Measurements from ENCODE around the gene CCDC78. TPM values are rescaled to one million over a fixed set of nuclear protein-coding genes. Genes with fewer than 3 reads are reported as not detected.

The CCDC78 gene
- total RNA-seq, 1 donor from 2014 or later = 26.1 TPM

GRCh38 chr16:739560-740458 is 13.6 kb upstream of the CCDC78 start:
- peak overlapping the region; percentile 97 for H3K4me3 ChIP-seq
- no peak for TF ChIP-seq CTCF (IDR thresholded peaks at IDR 0.05)
- no peak for DNase-seq
- peak overlapping the region; percentile 86 for H3K27ac ChIP-seq
- intact Hi-C loops (cut with DNase I) = no loop called here
- no peaks in the 10 kb centered on the region for H3K9me3 ChIP-seq
- no peaks in the 10 kb centered on the region for H3K27me3 ChIP-seq (ENCODE audit: low read depth)
- peaks cover 15% of the 10 kb centered on the region for H3K4me1 ChIP-seq
- ATAC-seq = no peak
- peaks cover 34% of the 10 kb centered on the region for H3K36me3 ChIP-seq

- no peaks in the 10 kb centered on the region for H3K9me3 ChIP-seq
- TF ChIP-seq CTCF (IDR thresholded peaks at IDR 0.05) = no peak
- no peak overlapping the region for H3K27ac ChIP-seq
- H3K27me3 ChIP-seq (ENCODE audit: low read depth) = no peaks in the 10 kb centered on the region
- DNase-seq (no peak), ATAC-seq (no peak)
- intact Hi-C loops (cut with DNase I) = no loop called here
- no peak overlapping the region for H3K4me3 ChIP-seq
- H3K36me3 ChIP-seq = peaks cover 61% of the 10 kb centered on the region
- peaks cover 15% of the 10 kb centered on the region for H3K4me1 ChIP-seq
These were observed 10.8 kb upstream of the CCDC78 start for GRCh38 chr16:736936-737481.

GRCh38 chr16:735982-736453 is 9.8 kb upstream of the CCDC78 start:
- TF ChIP-seq CTCF (IDR thresholded peaks at IDR 0.05) = no peak
- no peaks in the 10 kb centered on the region for H3K27me3 ChIP-seq (ENCODE audit: low read depth)
- ATAC-seq (no peak), DNase-seq (no peak)
- peaks cover 11% of the 10 kb centered on the region for H3K4me1 ChIP-seq
- H3K9me3 ChIP-seq = no peaks in the 10 kb centered on the region
- intact Hi-C loops (cut with DNase I) = no loop called here
- H3K27ac ChIP-seq = no peak overlapping the region
- no peak overlapping the region for H3K4me3 ChIP-seq
- H3K36me3 ChIP-seq = peaks cover 61% of the 10 kb centered on the region

GRCh38 chr16:734981-735881 is 9.0 kb upstream of the CCDC78 start:
- no peaks in the 10 kb centered on the region for H3K9me3 ChIP-seq
- H3K27ac ChIP-seq = no peak overlapping the region
- TF ChIP-seq CTCF (IDR thresholded peaks at IDR 0.05) = no peak
- DNase-seq (no peak), ATAC-seq (no peak)
- intact Hi-C loops (cut with DNase I) = no loop called here
- peaks cover 61% of the 10 kb centered on the region for H3K36me3 ChIP-seq
- H3K4me3 ChIP-seq = no peak overlapping the region
- no peaks in the 10 kb centered on the region for H3K27me3 ChIP-seq (ENCODE audit: low read depth)
- peaks cover 9% of the 10 kb centered on the region for H3K4me1 ChIP-seq
